Tibial artery (tissue), 4 donors: Measurements from ENCODE around the gene SMC5.

Experiments used
- DNase-seq, 2 donors: peaks; one replicate each; pipeline ENCODE4 v3.0.0-alpha.2; 2019
- H3K27ac ChIP-seq, 2 donors: fragments of 200-600 bp; sonication (generic) in 1 of 2; 1 replicate in 1 of 2; 2 replicates in 1 of 2; pipeline ENCODE4 v1.5.1; 2018 to 2019; ENCODE audit warnings: mild to moderate bottlenecking in 1 of 2
- H3K27me3 ChIP-seq, 2 donors: fragments of 200-600 bp; sonication (generic) in 1 of 2; one replicate each; pipeline versions ENCODE4 v1.5.1 to v1.6.0; 2016 to 2019
- H3K36me3 ChIP-seq, 3 donors: fragments of 200-600 bp; sonication (generic) in 2 of 3; one replicate each; pipeline ENCODE4 v1.5.1; 2016 to 2019; ENCODE audit warnings: mild to moderate bottlenecking in 2 of 3
- H3K4me1 ChIP-seq, 4 donors: fragments of 200-600 bp; sonication (generic) in 2 of 4; 1 replicate in 3 of 4; 2 replicates in 1 of 4; pipeline ENCODE4 v1.5.1; 2016 to 2019
- H3K4me3 ChIP-seq, 2 donors: fragments of 200-600 bp; sonication (generic) in 1 of 2; 1 replicate in 1 of 2; 2 replicates in 1 of 2; pipeline ENCODE4 v1.5.1; 2018 to 2019; ENCODE audit warnings: mild to moderate bottlenecking in 2 of 2
- H3K9me3 ChIP-seq, 3 donors: fragments of 200-600 bp; sonication (generic) in 1 of 3; one replicate each; pipeline ENCODE4 v1.5.1; 2016 to 2019
- intact Hi-C: fragments of 100-400 bp; cut with DNase I; formaldehyde crosslinking; loops from one replicate; pipeline ENCODE4 v1.15.0; 2023; ENCODE audit warnings: low total_unique reads
- TF ChIP-seq, protein P1 (sequence below), 2 experiments: fragments of 200-600 bp in 1 of 2; fragments of 450-650 bp in 1 of 2; IDR thresholded peaks; one replicate each; pipeline ENCODE4 v1.5.1; 2017 to 2019; ENCODE audit warnings: antibody characterized with exemption in 2 of 2, mild to moderate bottlenecking in 1 of 2, moderate library complexity in 1 of 2

SMC5 gene

GRCh38 chr9:70374962-70375618, 116.3 kb downstream of the SMC5 start:
- no peaks in the 10 kb centered on the region for H3K9me3 ChIP-seq
- no peaks in the 10 kb centered on the region for H3K4me1 ChIP-seq
- TF ChIP-seq, protein P1, sequence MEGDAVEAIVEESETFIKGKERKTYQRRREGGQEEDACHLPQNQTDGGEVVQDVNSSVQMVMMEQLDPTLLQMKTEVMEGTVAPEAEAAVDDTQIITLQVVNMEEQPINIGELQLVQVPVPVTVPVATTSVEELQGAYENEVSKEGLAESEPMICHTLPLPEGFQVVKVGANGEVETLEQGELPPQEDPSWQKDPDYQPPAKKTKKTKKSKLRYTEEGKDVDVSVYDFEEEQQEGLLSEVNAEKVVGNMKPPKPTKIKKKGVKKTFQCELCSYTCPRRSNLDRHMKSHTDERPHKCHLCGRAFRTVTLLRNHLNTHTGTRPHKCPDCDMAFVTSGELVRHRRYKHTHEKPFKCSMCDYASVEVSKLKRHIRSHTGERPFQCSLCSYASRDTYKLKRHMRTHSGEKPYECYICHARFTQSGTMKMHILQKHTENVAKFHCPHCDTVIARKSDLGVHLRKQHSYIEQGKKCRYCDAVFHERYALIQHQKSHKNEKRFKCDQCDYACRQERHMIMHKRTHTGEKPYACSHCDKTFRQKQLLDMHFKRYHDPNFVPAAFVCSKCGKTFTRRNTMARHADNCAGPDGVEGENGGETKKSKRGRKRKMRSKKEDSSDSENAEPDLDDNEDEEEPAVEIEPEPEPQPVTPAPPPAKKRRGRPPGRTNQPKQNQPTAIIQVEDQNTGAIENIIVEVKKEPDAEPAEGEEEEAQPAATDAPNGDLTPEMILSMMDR (IDR thresholded peaks at IDR 0.05) = no peak
- intact Hi-C loops = no loop called here
- no peaks in the 10 kb centered on the region for H3K27me3 ChIP-seq
- no peaks in the 10 kb centered on the region for H3K36me3 ChIP-seq
- no peak overlapping the region for H3K27ac ChIP-seq
- H3K4me3 ChIP-seq = no peak overlapping the region
- DNase-seq = no peak

GRCh38 chr9:70382046-70382708, 123.4 kb downstream of the SMC5 start:
- no peak overlapping the region for H3K27ac ChIP-seq
- no peaks in the 10 kb centered on the region for H3K9me3 ChIP-seq
- peaks cover 0 to 52% (median 6%) of the 10 kb centered on the region in 4 donors for H3K4me1 ChIP-seq
- H3K27me3 ChIP-seq = no peaks in the 10 kb centered on the region
- H3K4me3 ChIP-seq = no peak overlapping the region
- no peak for DNase-seq
- peaks cover 25 to 39% (median 27%) of the 10 kb centered on the region in 3 donors for H3K36me3 ChIP-seq
- intact Hi-C loops = no loop called here
- TF ChIP-seq, protein P1 (IDR thresholded peaks at IDR 0.05) = no peak

DNA sequence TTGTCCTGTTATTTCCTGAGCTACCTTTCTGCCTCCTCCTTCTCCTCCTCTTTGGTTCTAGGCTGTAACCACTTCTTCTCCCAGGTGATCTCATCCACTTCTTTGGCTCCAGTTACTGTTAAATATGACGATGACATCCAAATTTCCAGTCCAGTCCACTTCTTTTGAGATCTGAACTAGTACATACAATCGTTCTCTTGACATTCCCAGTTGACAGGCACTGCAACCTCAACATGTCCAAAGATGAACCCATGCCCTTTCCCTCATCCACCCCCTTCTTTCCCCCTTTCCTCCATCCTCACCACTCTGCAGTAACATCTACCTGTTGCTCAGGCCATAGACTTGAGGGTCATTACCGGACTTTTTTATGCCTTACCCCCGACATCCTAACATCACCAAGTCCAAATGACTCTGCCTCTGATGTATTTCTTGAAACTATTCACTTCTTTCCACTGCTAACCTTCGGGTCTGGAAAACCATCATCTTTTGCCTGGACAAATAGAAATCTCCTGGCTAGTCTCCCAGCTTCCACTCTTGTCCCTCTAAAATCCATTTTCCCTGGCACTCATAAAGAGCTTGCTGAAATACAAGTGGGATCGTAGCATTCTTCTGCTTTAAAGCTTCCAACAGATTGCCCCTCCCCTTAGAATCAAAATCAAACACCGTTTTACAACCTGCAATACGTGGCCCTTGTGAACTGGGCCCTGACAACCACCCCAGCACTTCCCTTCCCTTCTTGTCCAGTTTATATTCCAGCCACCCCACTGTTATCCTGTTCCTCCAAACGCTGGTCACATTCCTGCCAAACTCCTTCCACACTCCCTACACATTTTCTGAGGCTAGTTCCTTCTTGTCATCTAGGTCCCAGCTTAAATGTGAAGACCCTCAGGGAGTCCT, 124.2 kb downstream of the SMC5 start:
- H3K4me3 ChIP-seq = no peak overlapping the region
- no peaks in the 10 kb centered on the region for H3K9me3 ChIP-seq
- DNase-seq = no peak
- intact Hi-C loops = no loop called here
- H3K27me3 ChIP-seq = no peaks in the 10 kb centered on the region
- H3K4me1 ChIP-seq = peaks cover 0 to 60% (median 6%) of the 10 kb centered on the region in 4 donors
- H3K36me3 ChIP-seq = peaks cover 30 to 47% (median 35%) of the 10 kb centered on the region in 3 donors
- H3K27ac ChIP-seq = no peak overlapping the region
- TF ChIP-seq, protein P1 (IDR thresholded peaks at IDR 0.05) = no peak

GRCh38 chr9:70385426-70385825, 126.6 kb downstream of the SMC5 start:
- Histone ChIP-seq H3K27ac (no peak overlapping the region), H3K4me1 (peaks cover 0 to 85% (median 14%) of the 10 kb centered on the region in 4 donors), H3K27me3 (no peaks in the 10 kb centered on the region), H3K4me3 (no peak overlapping the region), H3K9me3 (no peaks in the 10 kb centered on the region), H3K36me3 (peaks cover 30 to 47% (median 36%) of the 10 kb centered on the region in 3 donors)
- intact Hi-C loops = no loop called here
- DNase-seq = no peak
- TF ChIP-seq, protein P1 (IDR thresholded peaks at IDR 0.05) = no peak

DNA sequence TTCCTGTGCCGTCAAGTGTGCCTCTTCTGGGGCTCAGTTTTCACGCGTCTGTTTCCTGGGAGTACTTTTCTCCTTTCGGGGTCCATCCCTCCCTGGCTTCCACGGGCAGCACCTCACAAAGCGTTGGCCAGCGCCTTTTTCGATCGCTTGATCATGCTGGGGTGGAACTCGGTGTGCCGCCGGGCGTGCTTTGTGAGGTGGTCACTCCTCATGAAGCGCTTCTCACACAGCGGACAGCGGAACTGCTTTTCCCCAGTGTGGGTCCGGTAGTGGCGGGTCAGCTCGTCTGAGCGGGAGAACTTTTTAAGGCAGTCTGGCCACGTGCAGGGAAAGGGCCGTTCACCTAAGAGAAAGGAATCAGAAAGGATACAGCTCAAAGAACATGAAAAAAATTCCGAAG, 128.9 kb downstream of the SMC5 start:
- H3K4me3 ChIP-seq = no peak overlapping the region
- intact Hi-C loops = no loop called here
- H3K9me3 ChIP-seq = no peaks in the 10 kb centered on the region
- H3K27ac ChIP-seq = no peak overlapping the region
- H3K27me3 ChIP-seq = no peaks in the 10 kb centered on the region
- peaks cover 30 to 47% (median 36%) of the 10 kb centered on the region in 3 donors for H3K36me3 ChIP-seq
- peaks cover 0 to 96% (median 31%) of the 10 kb centered on the region in 4 donors for H3K4me1 ChIP-seq
- DNase-seq = peak in 1 of 2 donors; percentile 34
- TF ChIP-seq, protein P1 (IDR thresholded peaks at IDR 0.05) = no peak
